ENCODE results near the gene KHNYN.

Gene KHNYN

DNA sequence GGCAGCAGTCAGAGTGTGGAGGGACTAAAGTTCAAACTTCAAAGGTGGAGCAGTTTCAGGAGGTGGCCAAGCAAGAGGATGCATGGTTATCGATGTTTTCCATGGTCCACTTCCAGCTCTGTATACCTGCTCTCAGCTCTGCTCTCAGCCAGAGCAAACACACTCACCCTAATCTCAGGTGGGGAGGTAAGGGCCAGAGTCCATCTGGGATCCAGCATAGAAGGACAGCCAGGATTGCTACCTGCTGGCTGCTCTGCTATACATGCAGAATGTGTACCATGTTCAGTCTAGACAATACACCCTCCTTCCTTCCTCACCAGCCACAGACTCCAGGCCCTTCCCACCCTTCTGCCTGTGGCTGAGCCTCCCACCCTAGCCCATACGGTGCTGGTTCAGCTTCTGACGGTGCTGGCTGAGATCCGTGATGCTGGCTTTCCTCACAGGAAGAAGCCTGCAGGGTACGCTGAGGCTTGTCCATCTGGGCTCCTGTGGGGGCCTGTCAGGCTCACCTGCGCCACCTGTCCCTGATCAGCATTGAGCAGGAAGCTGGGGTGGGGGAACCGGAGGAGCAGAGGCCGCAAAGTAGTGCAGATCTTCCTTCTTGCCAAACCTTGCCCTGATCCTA is 2.7 kb upstream of the KHNYN start:
- TF ChIP-seq ZNF747 (tag by site-specific recombination; IDR thresholded peaks at IDR 0.05) (no peak), ZNF426 (tag by site-specific recombination; IDR thresholded peaks at IDR 0.05) (no peak), ZEB2 (tag by site-specific recombination; IDR thresholded peaks at IDR 0.05) (no peak), ZNF223 (tag by site-specific recombination; IDR thresholded peaks at IDR 0.05) (no peak)
- Histone ChIP-seq H3K4me3 (ENCODE audit: low read depth, low read length) (no peak overlapping the region), H3K36me3 (ENCODE audit: control insufficient read depth in 2 of 2, insufficient read depth in 1 of 2, low read length in 2 of 2) (peaks cover 0 to 7% of the 10 kb centered on the region in 2 experiments; a peak in 1 of 3 replicates), H3K9me3 (ENCODE audit: control insufficient read depth, insufficient read depth, low read depth, low read length) (no peaks in the 10 kb centered on the region), H3K27ac (ENCODE audit: extremely low read depth, low read depth, low read length) (no peak overlapping the region), H3K4me1 (ENCODE audit: control insufficient read depth, insufficient read depth, low read length) (peaks cover 9% of the 10 kb centered on the region)
- CTCF ChIA-PET, result interaction anchor here (1.9 to 13.9 kb wide), 2 partner anchors 10 to 96 kb away, joined by 7 to 468 read pairs; partner anchors contain the start of gene ADCY4
- POLR2A ChIA-PET, result interaction anchor here (1.5 kb wide), 1 partner anchor 15 kb away, joined by 4 read pairs; no protein-coding TSS in a partner anchor

DNA sequence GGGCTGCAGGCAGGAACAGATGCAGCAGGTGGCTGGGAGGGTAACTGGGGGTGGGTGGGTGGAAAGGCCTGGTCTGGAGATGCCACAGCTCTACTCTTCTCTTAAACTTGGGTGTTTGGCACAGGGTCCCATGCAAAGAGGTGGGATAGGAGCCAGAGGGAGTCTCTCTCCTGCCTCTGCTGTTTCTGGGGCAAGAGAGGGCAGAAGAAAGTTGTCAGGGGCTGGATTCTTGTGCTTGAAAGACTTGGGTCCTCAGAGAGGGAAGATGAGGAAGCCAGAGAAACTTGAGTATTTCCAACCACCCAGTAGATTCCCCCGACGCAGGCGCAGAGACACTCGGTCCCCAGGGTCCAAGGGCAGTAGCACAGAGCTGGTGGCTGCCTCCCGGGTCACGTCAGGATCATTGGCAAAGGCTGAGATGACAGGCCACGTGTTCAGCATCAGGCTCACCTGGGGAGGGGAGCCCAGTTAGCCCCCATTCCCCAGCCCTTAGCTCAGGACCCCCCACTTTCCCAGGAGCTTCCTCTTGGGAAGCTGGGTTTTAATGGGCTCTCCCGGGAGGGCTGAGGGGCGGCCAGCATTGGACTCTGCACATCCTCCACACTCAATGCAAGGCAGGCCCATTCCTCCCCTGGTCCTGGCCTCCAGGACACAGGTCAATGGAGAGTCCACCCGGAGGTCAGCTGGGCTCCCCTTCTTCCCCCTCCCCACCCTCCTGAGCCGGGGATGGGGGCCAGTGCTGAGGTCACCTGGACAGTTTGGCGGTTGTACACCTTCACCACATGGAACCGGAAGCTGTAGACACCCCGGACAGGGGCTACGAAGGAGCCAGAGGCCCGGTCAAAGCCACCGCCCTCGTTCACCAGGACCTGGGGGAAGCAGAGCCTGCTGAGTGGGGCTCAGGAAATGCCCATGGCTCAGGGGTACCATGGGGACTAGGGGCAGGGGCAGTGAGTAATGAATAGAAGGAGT is 1.9 kb upstream of the KHNYN start:
- peaks cover 9% of the 10 kb centered on the region for H3K4me1 ChIP-seq (ENCODE audit: control insufficient read depth, insufficient read depth, low read length)

DNA sequence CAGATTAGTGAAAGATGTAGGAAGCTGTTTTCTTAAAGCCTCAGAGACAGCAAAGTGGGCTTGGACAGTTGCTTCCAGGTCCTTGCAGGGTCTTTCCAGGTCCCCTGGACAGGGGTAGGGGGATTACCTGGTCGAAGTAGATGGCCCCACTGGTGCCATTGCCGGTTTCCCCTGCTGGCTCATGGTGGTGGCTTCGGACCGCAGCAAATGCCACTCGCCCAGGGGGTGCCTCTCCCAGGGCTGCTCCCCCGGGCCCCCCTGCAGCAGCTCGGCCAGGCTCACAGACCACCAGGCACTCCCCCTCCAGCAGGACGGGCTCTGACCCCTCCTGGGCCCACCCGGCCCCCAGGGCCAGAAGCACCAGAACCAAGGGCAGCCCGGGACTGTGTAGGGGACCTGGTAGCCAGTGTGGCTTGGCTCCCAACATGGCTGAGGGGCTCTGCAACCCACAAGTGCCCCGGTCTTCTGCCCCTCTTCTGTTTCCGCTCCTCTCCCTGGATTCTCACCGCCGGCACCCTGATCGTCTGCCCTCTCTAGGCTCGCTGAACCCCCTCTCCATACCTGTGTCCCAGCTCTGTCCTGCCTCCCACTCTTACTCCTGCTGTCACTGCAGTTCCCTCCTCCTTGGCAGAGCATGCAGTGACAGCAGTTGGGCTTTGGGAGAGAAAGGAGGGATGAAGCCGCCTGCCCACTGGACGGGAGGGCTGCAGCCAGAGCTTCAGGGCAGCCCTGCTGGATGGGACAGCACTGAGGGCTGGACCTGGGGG is 943 bp upstream of the KHNYN start:
- TF ChIP-seq, protein P1, sequence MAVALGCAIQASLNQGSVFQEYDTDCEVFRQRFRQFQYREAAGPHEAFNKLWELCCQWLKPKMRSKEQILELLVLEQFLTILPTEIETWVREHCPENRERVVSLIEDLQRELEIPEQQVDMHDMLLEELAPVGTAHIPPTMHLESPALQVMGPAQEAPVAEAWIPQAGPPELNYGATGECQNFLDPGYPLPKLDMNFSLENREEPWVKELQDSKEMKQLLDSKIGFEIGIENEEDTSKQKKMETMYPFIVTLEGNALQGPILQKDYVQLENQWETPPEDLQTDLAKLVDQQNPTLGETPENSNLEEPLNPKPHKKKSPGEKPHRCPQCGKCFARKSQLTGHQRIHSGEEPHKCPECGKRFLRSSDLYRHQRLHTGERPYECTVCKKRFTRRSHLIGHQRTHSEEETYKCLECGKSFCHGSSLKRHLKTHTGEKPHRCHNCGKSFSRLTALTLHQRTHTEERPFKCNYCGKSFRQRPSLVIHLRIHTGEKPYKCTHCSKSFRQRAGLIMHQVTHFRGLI (tag by site-specific recombination; IDR thresholded peaks at IDR 0.05), result 0 out of 2 replicates have a peak, but pooled peaks have one; percentile 63
- TF ChIP-seq GLIS2 (tag by site-specific recombination; IDR thresholded peaks at IDR 0.05) (peak; percentile 41; the same call in 1 of the 2 replicates), ZNF792 (tag by site-specific recombination; IDR thresholded peaks at IDR 0.05) (no peak), GLIS1 (tag by site-specific recombination; IDR thresholded peaks at IDR 0.05) (peak; percentile 16; the same call in 1 of the 2 replicates), ZNF350 (tag by site-specific recombination; IDR thresholded peaks at IDR 0.05) (no peak), ZNF366 (tag by site-specific recombination; conservative IDR thresholded peaks at IDR 0.05) (peak; percentile 60)
- Histone ChIP-seq H3K4me1 (ENCODE audit: control insufficient read depth, insufficient read depth, low read length) (peaks cover 9% of the 10 kb centered on the region), H3K36me3 (ENCODE audit: control insufficient read depth in 2 of 2, insufficient read depth in 1 of 2, low read length in 2 of 2) (peaks cover 0 to 25% of the 10 kb centered on the region in 2 experiments; a peak in 1 of 3 replicates), H3K27ac (ENCODE audit: extremely low read depth, low read depth, low read length) (peak overlapping the region; percentile 94), H3K4me3 (ENCODE audit: low read depth, low read length) (no peak overlapping the region), H3K9me3 (ENCODE audit: control insufficient read depth, insufficient read depth, low read depth, low read length) (no peaks in the 10 kb centered on the region)
- CTCF ChIA-PET, result interaction anchor here (0.7 to 13.9 kb wide), 5 partner anchors 49 to 121 kb away, joined by 3 to 468 read pairs (median 21); partner anchors contain the start of genes ADCY4, CIDEB and LTB4R2
- POLR2A ChIA-PET, result interaction anchor here (1.5 to 1.6 kb wide), 2 partner anchors 46 to 68 kb away, joined by 3 to 4 read pairs; no protein-coding TSS in a partner anchor

More for the DNA sequence above, 1.9 kb upstream of the KHNYN start:
- TF ChIP-seq, protein P2, sequence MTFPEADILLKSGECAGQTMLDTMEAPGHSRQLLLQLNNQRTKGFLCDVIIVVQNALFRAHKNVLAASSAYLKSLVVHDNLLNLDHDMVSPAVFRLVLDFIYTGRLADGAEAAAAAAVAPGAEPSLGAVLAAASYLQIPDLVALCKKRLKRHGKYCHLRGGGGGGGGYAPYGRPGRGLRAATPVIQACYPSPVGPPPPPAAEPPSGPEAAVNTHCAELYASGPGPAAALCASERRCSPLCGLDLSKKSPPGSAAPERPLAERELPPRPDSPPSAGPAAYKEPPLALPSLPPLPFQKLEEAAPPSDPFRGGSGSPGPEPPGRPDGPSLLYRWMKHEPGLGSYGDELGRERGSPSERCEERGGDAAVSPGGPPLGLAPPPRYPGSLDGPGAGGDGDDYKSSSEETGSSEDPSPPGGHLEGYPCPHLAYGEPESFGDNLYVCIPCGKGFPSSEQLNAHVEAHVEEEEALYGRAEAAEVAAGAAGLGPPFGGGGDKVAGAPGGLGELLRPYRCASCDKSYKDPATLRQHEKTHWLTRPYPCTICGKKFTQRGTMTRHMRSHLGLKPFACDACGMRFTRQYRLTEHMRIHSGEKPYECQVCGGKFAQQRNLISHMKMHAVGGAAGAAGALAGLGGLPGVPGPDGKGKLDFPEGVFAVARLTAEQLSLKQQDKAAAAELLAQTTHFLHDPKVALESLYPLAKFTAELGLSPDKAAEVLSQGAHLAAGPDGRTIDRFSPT (tag by site-specific recombination; IDR thresholded peaks at IDR 0.05), result no peak
- TF ChIP-seq ZFP41 (tag by site-specific recombination; IDR thresholded peaks at IDR 0.05; ENCODE audit: borderline replicate concordance) (no peak), ZNF169 (tag by site-specific recombination; IDR thresholded peaks at IDR 0.05) (no peak), ZNF24 (tag by site-specific recombination; IDR thresholded peaks at IDR 0.05) (no peak), ZNF266 (tag by site-specific recombination; IDR thresholded peaks at IDR 0.05; ENCODE audit: low read depth) (no peak), ZBTB7A (tag by site-specific recombination; IDR thresholded peaks at IDR 0.05; ENCODE audit: low read depth) (no peak), PRDM1 (tag by site-specific recombination; IDR thresholded peaks at IDR 0.05) (no peak), ZFHX2 (tag by site-specific recombination; conservative IDR thresholded peaks at IDR 0.05) (no peak), SCRT2 (tag by site-specific recombination; IDR thresholded peaks at IDR 0.05) (no peak), ZSCAN16 (tag by site-specific recombination; IDR thresholded peaks at IDR 0.05) (no peak), ZNF223 (tag by site-specific recombination; IDR thresholded peaks at IDR 0.05) (no peak), ZNF2 (tag by site-specific recombination; IDR thresholded peaks at IDR 0.05) (no peak), GLIS1 (tag by site-specific recombination; IDR thresholded peaks at IDR 0.05) (no peak), REPIN1 (tag by site-specific recombination; IDR thresholded peaks at IDR 0.05; ENCODE audit: low read depth) (no peak), HOXA7 (CRISPR knock-in tag; IDR thresholded peaks at IDR 0.05; ENCODE audit: borderline replicate concordance) (no peak), ZNF10 (tag by site-specific recombination; IDR thresholded peaks at IDR 0.05) (no peak), ZBTB1 (tag by site-specific recombination; IDR thresholded peaks at IDR 0.05) (no peak)
- ChIA-PET POLR2A (no interaction called here), CTCF (interaction anchor here (0.6 to 13.9 kb wide), 3 partner anchors 9 to 97 kb away, joined by 3 to 468 read pairs (median 7); partner anchors contain the start of gene ADCY4)
- Histone ChIP-seq H3K27ac (ENCODE audit: extremely low read depth, low read depth, low read length) (no peak overlapping the region), H3K9me3 (ENCODE audit: control insufficient read depth, insufficient read depth, low read depth, low read length) (no peaks in the 10 kb centered on the region), H3K36me3 (ENCODE audit: control insufficient read depth in 2 of 2, insufficient read depth in 1 of 2, low read length in 2 of 2) (peaks cover 0 to 15% of the 10 kb centered on the region in 2 experiments; a peak in 1 of 3 replicates), H3K4me3 (ENCODE audit: low read depth, low read length) (no peak overlapping the region)

All from HEK293 (cell line).